ENCODE measurements around the gene MAN1A2.

Gene MAN1A2

DNA sequence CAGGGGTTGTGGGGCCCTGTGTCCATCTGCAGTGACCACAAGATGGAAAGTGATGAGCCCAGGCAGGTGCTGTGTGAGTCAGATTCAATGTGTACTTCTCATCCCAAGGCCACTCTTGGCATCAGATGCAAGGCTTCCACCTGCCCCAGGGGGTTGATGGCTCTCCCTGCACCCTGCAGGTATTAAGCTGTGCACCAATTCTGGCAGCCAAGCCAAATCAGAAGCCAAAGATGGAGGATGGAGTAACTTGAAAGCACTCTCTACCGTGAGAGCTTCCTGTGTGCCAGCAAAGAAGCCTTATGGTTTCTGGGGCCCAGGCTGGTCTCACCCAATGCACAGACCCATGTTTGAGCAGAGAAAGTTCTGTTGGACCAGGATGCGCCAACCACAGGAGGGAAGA lies 194.3 kb downstream of the MAN1A2 start:
- FAIRE-seq = no peak

DNA sequence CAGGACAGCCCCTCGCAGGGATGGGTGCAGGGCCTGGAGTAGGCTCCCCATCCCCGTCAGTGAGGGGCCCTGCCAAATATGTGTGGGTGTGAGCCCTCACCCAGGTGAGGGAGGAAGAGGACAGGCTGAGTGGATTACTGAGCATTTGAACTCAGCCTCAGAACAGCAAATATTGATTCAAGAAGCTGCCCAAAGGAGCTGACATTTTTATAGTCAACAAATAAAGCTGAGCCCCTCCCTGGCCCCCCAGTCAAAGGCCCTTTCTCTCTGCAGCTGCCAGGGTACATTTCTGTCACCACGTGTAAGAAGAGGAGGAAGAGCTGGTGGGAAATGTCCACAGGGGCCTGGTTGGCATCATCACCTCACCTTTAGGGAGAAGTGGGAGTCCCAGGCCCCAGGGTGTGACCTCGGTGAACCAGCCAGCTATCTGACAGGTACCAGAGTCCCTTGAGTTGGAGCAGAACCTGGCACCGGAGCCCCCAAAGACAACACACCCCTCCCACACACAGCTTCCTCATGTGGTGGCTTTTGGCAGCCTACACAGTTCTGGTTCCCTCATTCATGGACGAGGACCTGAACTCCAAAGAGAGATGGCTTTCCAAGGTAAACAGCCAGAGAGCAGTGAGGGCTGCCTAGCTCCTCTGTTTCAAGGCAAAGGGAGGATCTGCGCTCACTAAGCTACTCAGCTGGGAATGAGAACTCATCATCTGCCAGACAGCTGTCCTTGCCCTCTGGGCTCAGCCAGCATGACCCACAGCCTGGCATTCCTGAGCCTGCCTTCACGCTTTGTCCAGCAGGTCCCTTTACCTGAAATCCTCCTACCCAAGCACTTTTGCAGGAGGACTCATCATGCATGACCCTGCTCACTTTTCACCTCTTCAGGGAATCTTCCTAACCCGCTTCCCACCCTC lies 195.6 kb downstream of the MAN1A2 start:
- FAIRE-seq = no peak

DNA sequence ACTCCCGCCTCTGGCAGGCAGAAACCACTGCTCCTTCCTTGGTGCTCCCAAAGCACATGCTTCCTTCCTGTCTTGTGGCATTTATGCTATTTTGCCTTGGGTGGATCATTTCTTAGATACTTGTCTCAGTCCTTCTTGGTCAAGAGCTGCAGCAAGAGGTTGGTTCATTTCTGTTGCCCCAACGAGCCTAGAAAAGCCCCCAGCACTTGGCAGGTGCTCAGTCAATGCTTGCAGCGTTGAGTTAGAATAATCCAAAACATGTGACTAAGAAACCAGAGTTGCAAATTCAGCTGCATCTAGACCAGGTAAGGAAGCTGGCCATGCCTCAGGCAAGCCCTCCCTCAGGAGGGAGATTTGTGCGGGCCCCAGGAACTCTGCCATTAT lies 196.2 kb downstream of the MAN1A2 start:
- FAIRE-seq = no peak

DNA sequence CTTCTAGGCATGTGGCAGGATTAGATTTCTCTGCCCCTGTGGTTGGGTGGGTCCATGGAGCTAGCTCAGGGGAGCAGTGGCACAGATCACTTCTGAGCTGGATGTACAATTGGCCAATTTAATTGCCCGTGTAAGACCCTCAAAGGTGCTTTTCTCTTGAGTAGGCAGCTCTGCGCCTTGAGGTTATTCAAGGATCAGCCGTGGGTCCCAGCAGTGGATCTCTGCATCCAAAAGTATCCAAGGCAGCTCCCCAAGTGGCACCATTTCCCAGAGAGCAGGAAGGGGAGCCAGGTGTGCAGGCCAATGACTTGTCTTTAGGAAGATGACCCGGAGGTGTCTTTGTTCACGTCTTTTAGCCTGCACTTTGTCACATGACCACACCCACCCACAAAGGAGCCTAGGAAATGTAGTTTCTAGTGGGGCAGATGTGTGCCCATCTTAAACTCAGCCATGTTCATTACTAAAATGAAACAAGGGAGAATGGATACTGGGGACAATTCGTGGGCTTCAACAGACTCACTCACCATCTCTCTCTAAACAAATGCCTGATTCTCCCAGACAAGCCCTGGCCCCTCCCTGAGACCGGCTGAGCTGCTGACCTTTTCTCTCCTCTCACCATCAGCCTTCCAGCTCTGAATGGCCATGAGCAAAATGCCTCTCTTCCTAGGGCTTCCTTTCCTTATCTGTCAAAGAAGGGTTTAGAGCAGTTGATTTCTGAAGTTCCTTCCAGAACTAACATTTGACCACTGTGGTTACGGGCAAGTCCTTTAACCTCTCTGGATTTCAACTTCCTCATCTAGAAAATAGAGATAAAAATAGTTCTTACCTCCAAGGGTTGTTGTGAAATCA lies 197.2 kb downstream of the MAN1A2 start:
- no peak for FAIRE-seq

DNA sequence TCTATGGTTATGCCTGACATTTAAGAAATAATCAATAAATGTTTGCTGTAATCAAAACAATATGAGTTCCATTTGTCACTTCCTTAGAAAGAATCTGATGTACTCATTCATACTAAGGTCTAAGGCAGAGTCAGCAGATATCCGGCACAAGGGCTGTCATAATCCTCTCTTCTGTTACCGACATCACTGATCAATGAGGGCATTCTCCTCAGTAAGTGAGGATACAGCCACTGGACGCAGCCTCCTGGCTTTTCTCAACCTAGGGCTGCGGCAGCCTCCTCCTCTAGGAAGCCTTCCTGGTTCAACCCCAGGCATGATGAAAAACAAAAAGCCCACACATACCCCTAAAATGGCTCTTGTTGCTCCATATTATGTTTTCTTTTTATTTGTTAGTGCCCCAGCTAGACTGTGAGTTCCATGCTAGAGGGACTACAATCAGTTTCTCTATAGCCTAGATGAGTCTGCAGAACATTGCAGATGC lies 197.9 kb downstream of the MAN1A2 start:
- FAIRE-seq = no peak

DNA sequence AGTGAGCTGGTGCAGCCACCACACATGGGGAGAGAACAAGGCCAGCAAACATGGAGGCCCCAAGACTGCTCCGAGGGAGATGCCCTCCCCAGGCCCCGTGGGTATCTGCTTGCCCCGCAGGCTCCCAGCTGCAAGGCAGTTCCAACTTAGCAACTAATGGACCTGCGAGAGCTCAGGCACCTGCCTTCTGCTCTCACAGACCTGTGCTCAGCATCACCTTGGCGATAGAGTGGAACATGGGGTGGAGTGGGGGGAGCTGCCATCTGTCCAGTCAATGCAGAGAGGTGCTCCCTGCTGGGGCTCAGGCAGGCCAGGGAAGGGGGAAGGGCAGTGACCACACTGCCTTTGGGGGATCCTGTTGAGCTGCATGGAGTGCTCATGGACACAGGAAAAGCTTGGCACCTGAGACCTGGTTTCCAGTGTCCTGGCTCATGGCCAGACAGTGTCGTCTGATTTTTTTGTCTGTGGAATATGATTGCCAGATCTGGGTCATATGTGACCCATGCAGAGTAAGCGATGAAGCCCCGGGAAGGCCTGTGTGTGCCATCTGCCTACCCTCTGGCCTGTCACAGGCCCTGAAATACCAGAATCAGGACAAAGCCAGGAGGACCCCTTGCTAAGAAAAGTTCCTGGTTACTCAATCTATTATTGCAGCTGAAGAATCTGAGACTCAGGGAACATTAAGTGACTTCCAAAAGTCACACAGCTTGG lies 198.7 kb downstream of the MAN1A2 start:
- FAIRE-seq = no peak

DNA sequence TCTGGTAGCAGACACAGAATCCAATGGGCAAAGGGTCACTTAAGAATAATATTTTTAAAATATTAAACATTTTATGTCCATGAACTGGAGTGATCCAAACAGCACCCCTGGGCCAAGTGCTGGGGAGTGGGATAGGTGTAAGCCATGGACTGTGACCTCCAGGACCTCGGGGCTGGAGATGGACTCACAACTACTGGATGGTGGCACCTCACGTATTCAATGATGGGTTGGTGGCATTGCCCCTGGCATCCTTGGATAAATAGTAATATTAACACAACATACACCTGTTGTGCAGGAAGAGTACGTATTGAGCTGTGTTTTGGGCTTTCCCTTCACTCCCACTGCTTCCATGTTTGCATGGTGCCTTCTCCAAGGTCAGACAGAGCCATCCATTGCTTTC lies 199.3 kb downstream of the MAN1A2 start:
- no peak for FAIRE-seq

DNA sequence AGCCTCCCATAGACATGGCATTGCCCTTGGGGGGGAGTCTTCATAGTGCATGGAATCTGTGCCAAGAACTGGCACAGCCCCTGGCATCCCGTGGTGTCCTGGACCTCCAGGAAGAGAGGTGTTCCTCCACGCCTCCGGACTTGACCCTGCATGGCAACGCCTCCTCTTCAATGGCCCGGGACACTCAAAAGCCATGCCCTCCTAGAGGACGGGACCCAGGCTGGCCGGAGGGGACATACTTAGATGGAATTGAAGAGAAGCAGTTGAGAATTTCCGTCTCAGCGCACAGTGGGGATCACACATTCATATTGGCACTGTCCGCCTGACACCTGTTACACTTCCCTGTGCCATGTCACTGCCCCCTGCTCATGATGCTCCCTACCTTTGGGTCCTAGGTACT lies 200.2 kb downstream of the MAN1A2 start:
- no peak for FAIRE-seq

DNA sequence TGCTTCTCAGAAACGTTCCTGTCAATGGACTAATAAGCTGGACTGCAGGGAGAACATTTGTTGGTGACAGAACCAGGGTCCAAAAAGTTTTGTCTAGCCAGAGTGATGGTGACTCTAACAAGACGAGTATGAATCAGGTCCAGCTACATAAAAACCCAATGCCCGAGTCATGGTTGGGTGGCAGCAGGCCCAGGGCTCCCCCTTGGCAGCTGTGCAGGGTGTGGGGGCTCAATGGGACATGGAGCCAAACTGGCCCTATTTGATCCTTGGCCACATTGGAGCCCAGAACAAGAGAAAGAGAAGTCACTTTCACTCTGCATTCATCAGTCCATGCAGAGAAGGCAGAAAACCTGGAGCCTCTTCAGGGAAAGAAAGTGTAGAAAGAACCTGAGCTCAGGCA lies 200.7 kb downstream of the MAN1A2 start:
- FAIRE-seq = no peak

DNA sequence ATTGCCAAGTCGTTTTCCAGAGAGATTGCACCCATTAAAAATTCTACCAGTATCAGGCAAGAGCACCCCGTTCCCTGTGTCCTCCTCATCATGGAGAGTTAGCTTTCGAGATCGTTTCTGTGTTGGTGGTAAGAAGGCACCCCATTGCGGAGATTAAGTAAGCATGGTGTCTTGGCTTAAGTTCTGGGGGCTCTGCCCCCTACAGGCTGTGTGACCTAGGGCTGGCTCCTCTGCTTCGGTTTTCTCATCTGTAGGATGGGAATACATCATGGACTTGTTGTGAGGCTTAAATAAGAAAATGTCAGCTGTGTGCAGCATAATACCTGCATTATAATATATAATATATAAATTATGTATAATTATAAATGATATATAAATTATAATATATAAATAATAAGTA lies 201.8 kb downstream of the MAN1A2 start:
- no peak for FAIRE-seq

DNA sequence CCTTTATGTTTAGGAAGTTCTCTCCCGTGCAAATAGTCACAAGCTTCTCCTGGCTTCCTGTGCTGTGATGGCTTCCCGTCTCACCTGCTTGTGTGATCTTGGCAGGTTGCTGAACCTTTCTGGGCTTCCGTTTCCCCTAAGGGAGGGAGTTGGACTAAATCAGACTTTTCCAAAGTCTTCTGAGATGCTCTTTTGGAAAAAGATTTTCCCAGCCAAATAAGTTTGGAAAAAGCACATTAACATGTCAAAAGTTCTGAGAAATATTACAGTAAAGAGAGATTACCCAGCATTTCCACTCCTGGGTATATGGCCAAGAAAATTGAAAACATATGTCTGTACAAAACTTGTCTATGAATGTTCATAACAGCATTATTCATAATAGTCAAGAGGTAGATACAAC lies 202.6 kb downstream of the MAN1A2 start:
- FAIRE-seq = no peak

DNA sequence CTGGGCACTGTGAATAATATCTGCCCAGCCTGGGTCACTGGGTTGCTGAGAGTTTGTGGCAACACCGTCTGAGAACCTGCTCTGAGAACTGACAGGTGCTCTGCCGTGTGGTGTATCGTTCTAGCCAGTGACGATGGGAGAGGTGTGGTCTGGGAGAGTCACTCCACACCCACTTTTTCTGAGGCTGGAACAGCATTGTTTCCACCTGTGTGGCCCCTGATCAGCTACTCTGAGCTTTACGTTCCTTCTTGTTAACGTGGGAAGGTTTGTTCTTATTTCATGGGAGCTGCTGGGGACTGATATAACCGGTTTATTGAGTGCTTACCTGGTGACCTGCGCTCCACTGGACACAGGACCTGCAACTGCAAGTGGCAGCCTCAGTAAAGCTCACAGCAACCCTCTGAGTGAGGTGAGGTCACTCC lies 203.8 kb downstream of the MAN1A2 start:
- no peak for FAIRE-seq

DNA sequence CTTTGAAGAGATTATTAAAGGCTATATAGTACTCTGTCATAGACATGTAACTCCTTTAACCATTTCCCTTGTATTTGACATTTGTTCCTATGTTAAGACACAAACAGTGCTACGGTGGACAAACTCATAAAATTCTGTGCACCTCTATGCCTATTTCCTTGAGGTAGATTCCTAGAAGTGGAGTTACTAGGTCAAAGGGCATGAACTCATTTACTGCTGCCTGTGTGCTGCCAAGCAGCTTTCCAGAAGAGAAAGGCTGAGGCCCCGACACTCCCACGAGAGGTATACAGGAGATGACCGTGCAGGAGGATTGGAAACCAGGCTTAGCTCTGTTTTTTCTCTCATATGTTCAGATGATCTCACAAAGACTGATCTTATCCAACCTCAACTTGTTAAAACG lies 204.2 kb downstream of the MAN1A2 start:
- FAIRE-seq = no peak

DNA sequence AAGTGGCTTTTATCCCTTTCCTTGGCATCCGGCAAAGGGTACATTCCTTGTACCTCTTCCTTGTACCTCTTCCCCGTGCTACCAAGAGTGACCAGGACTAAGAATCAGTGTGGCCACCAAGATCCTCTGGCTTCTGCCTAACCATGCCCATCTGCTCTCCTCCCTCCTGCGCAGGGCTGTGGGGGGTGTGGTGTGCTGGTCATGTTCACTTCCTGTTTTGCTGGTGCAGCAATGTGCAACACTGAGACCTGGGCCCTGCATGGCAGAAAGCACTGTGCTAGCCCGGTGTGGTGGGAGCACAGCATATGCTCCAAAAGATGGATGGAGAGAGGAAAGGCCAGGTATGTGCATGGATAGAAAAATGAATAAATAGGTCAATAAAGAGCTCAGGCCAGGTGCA lies 205.3 kb downstream of the MAN1A2 start:
- no peak for FAIRE-seq

DNA sequence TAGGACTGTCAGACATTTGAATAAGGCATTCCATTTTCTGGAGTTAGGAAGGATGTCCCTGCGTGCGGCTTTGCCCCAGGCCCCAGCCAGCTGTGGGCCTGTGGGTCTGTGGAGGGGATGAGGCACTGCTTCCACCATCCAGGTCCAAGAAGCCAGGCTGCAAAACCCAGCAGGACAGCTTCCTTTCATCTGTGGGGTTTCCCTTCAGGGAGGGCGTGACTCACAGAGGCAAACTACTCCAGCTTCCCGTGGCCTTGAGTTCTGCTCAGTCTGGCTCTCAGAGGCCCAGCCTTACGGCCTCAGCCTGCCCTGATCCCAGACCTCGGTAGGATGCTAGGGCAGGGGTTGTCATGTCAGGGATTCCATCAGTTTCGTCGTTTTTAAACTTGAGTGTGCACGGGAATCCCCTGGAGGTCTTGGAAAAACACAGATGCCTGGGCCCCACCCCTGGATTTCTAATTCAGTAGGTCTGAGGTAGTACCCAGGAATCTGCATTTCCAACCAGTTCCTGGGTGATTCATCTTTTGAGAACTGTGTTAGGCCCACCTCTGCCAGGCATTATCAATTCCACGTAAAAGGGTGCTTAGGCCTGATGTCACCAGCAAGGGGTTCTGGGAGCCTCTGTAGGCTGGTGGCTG lies 206.3 kb downstream of the MAN1A2 start:
- FAIRE-seq = no peak

DNA sequence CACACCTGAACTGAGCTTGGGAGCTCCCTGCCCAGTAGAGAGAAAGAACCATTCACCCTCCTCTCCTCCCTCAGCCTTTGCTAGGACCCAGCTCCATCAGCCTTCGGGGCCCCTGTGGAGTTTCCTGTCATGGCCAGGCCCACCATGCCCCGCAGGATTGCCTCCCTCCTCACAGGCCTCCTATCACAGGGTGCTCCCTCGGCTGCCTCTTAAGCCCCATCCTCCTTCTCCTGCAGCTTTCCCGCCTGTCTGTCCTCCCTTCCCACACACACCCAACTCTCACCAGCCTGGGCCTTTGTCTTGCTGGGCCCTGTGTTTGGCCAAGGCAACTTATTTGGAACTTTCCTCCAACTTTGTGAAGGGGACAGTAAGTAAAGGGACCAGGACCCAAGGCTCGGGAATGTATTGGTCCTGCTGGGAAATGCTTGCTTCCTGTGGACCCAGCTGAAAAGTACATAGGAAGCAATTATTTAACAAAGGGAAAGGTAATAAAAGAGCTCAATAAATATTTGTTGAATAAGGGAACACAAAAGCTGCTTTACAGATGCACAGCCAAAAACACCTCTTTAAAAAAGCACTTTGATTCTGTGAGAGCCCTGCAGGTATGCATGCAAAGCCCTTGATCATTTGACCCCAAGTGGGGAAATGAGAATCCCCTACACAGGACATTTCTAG lies 207.0 kb downstream of the MAN1A2 start:
- no peak for FAIRE-seq

DNA sequence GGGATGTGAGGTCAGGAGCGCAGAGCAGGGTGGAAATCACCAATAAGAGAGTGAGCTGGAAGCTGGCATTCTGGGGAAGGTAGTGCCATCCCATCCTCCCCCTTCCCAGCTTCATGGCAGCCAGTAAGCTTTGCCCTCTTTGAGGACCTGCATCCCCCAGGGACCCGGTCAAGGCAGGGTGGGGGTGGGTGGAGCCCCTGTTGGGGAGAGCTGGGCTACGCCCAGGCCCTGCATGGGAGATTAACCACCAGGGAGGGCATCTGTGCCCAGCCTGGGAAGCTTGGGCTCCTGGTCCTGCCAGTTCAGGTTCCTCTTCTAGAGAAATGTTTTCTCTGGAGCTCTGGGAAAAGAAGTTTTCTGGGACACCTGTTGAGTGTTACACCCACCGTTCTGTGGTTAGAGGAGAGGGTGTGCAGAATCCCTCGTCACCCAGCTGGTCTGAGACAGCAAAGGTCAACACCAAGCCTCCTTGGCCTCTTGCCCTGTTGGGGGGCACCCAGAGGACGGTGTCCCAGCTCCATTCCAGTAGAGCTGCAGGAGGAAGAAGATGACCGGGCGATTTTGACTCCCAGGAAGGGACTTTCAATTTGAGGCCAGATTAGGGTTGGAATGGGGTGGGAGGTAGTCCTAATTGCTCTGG lies 208.5 kb downstream of the MAN1A2 start:
- no peak for FAIRE-seq

DNA sequence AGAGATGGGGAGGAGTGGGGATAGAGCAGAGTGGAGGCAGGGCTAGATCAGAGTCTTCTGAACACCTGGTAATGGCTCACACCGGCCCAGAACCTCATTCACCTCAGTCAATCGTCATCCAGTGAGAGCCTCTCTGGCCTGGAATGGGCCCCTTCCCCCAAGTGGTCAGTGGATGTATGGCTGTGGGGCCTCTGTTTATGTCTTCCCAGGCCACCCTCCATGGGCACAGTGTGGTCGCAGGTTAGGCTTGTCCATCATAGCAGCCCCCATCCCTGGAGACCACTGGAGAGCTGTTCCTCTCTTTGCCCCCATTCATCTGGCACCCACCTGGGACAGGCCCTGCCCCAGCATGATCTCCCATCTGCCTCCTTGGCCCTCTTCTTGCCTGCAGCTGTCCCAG lies 209.0 kb downstream of the MAN1A2 start:
- no peak for FAIRE-seq

DNA sequence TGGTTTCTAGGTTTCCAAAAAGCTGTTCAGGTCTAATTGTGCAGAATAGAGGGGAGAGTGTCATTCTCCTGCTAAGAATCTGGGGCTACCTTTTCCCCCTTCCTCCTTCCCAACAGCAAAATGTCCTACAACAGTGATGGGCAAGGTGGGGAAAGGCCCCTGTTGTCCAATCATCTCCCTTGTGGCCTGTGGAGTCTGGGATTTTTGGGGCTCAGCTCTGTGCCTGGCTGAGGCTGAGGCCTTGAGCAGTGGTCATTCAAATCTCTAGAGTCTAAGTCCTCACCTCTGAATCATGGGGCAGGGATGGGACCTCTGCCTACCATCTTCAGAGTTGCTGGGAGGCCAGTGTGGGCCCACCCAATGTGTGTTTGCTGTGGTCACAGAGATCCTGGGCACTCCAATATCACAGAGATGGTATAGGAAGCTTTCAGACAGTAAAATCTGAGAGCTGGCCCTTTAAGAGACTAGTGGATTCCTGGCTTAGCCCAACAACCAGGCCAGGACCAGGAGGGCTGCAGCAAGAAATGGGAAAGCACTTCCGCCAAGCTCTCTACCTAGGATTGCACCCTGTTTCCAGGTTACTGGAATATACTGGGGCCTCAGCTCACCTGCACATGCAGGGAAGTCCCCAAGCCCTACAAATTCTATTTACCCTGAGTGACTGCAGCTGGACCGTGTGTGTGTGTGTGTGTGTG lies 210.1 kb downstream of the MAN1A2 start:
- FAIRE-seq = no peak

DNA sequence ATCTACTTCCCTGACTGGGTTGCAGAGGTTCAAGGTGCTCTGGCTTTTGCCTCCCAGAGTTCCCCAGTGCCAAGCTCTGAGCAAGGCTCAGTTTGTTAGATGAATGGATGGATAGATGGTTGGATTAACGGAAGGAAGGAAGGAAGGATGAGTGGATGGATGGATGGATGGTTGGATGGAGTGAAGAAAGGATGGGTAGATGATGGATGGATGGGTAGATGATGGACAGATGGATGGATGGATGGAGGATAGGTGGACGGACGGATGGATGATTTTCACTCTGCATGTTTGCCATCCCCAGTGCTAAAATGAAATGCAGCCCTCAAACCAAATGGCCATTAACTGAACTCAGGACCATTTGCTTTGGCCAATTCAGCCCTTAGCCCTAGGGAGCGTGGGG lies 211.2 kb downstream of the MAN1A2 start:
- FAIRE-seq = no peak

Data from endometrium (tissue), 2 donors.